DOHH2 (cell line): Measurements from ENCODE around the gene PRR14.

ENCODE experiments used
- H3F3A ChIP-seq: fragments of 200-600 bp; sonication (generic), shearing (Covaris generic); 2 replicates; pipeline ENCODE4 v1.6.0; 2016; ENCODE audit warnings: antibody characterized with exemption, mild to moderate bottlenecking; ENCODE audit not compliant: control insufficient read depth, insufficient read depth
- H3K27ac ChIP-seq: fragments of 200-600 bp; sonication (generic); 2 replicates; pipeline ENCODE4 v1.5.1; 2014; ENCODE audit warnings: low read depth, mild to moderate bottlenecking, low read length, moderate library complexity
- H3K27me3 ChIP-seq: fragments of 200-600 bp; sonication (generic); 2 replicates; pipeline ENCODE4 v1.6.1; 2014; ENCODE audit warnings: mild to moderate bottlenecking, low read length, mixed read lengths; ENCODE audit not compliant: control insufficient read depth
- H3K36me3 ChIP-seq: fragments of 200-600 bp; sonication (generic); 2 replicates; pipeline ENCODE4 v1.6.1; 2014; ENCODE audit warnings: mild to moderate bottlenecking, low read length, moderate library complexity, mixed read lengths; ENCODE audit not compliant: control insufficient read depth
- H3K4me1 ChIP-seq: fragments of 200-600 bp; sonication (generic); 2 replicates; pipeline ENCODE4 v1.6.1; 2014; ENCODE audit warnings: mild to moderate bottlenecking, low read length, mixed read lengths; ENCODE audit not compliant: control insufficient read depth
- H3K4me2 ChIP-seq: fragments of 200-600 bp; sonication (generic); 2 replicates; pipeline ENCODE4 v1.6.0; 2014; ENCODE audit warnings: mild to moderate bottlenecking, low read length, moderate library complexity
- H3K4me3 ChIP-seq: fragments of 200-600 bp; sonication (generic); 2 replicates; pipeline ENCODE4 v1.5.1; 2014; ENCODE audit warnings: mild to moderate bottlenecking, low read length, mixed read lengths
- H3K79me2 ChIP-seq: fragments of 200-600 bp; sonication (generic); 2 replicates; pipeline ENCODE4 v1.6.1; 2014; ENCODE audit warnings: mild to moderate bottlenecking, low read length, mixed read lengths; ENCODE audit not compliant: control insufficient read depth
- H3K9me2 ChIP-seq: fragments of 200-600 bp; sonication (generic); replicated peaks from 2 replicates; pipeline ENCODE4 v1.6.1; 2014; ENCODE audit warnings: mild to moderate bottlenecking, low read length, mixed read lengths; ENCODE audit not compliant: control insufficient read depth
- H3K9me3 ChIP-seq: fragments of 200-600 bp; sonication (generic); 2 replicates; pipeline ENCODE4 v1.6.1; 2014; ENCODE audit warnings: antibody characterized with exemption, low read length, mixed read lengths; ENCODE audit not compliant: control insufficient read depth, insufficient read depth
- H4K20me1 ChIP-seq: fragments of 200-600 bp; sonication (generic); 2 replicates; pipeline ENCODE4 v1.6.0; 2014; ENCODE audit warnings: low read depth, mild to moderate bottlenecking, antibody characterized with exemption, low read length, moderate library complexity; ENCODE audit not compliant: control insufficient read depth, insufficient read depth
- CTCF ChIP-seq: fragments of 200-600 bp; sonication (generic); IDR thresholded peaks from one replicate; pipeline ENCODE4 v1.5.1; 2014; ENCODE audit warnings: antibody characterized with exemption, mild to moderate bottlenecking, low read depth, low read length; ENCODE audit not compliant: poor library complexity, severe bottlenecking
- EZH2phosphoT487 ChIP-seq: fragments of 200-600 bp; sonication (generic); IDR thresholded peaks from 2 replicates; pipeline ENCODE4 v1.6.1; 2017; ENCODE audit warnings: borderline replicate concordance, mild to moderate bottlenecking, antibody characterized with exemption, low read length, moderate library complexity, mixed read lengths

The PRR14 gene

GRCh38 chr16:30667361-30667905 is 16.7 kb downstream of the PRR14 start:
- TF ChIP-seq CTCF (no peak), EZH2phosphoT487 (no peak)
- Histone ChIP-seq H3K27me3 (no peaks in the 10 kb centered on the region), H4K20me1 (0 out of 2 replicates have a peak, but pooled peaks cover 4% of the 10 kb centered on the region), H3F3A (peaks cover 3% of the 10 kb centered on the region; the same call in 1 of the 2 replicates), H3K79me2 (peaks cover 16% of the 10 kb centered on the region), H3K36me3 (peaks cover 75% of the 10 kb centered on the region), H3K4me3 (no peak overlapping the region), H3K9me2 (no peaks in the 10 kb centered on the region), H3K9me3 (no peaks in the 10 kb centered on the region), H3K4me2 (no peak overlapping the region), H3K27ac (no peak overlapping the region), H3K4me1 (peaks cover 13% of the 10 kb centered on the region)

GRCh38 chr16:30668393-30668792 is 17.6 kb downstream of the PRR14 start:
- Histone ChIP-seq H3K9me2 (no peaks in the 10 kb centered on the region), H3F3A (peaks cover 3% of the 10 kb centered on the region; the same call in 1 of the 2 replicates), H4K20me1 (0 out of 2 replicates have a peak, but pooled peaks cover 4% of the 10 kb centered on the region), H3K4me2 (no peak overlapping the region), H3K36me3 (peaks cover 65% of the 10 kb centered on the region), H3K4me1 (peaks cover 3% of the 10 kb centered on the region; the same call in 1 of the 2 replicates), H3K27me3 (no peaks in the 10 kb centered on the region), H3K27ac (no peak overlapping the region), H3K4me3 (no peak overlapping the region), H3K9me3 (no peaks in the 10 kb centered on the region), H3K79me2 (peaks cover 6% of the 10 kb centered on the region)
- TF ChIP-seq EZH2phosphoT487 (no peak), CTCF (no peak)

GRCh38 chr16:30669026-30669902 is 18.5 kb downstream of the PRR14 start:
- H3K79me2 ChIP-seq, result no peaks in the 10 kb centered on the region
- no peak overlapping the region for H3K4me3 ChIP-seq
- no peaks in the 10 kb centered on the region for H4K20me1 ChIP-seq
- no peaks in the 10 kb centered on the region for H3K27me3 ChIP-seq
- peaks cover 3% of the 10 kb centered on the region; the same call in 1 of the 2 replicates for H3F3A ChIP-seq
- H3K9me2 ChIP-seq, result no peaks in the 10 kb centered on the region
- H3K36me3 ChIP-seq, result peaks cover 59% of the 10 kb centered on the region
- no peaks in the 10 kb centered on the region for H3K4me1 ChIP-seq
- TF ChIP-seq CTCF (no peak), EZH2phosphoT487 (no peak)
- no peak overlapping the region for H3K27ac ChIP-seq
- no peak overlapping the region for H3K4me2 ChIP-seq
- H3K9me3 ChIP-seq, result no peaks in the 10 kb centered on the region
